WTC11 (cell line): ENCODE data around the gene PXYLP1.

Experiments used
- CTCF ChIP-seq: fragments of 200-600 bp; IDR thresholded peaks from 2 replicates; pipeline ENCODE4 v1.8.0; 2022; ENCODE audit warnings: antibody characterized with exemption
- MLX ChIP-seq: sonication (generic); formaldehyde crosslinking; IDR thresholded peaks from 2 replicates; pipeline ENCODE4 v1.8.1; 2023; ENCODE audit warnings: mild to moderate bottlenecking, missing genetic modification reagents, moderate library complexity
- NFYB ChIP-seq: sonication (generic); formaldehyde crosslinking; conservative IDR thresholded peaks from 2 replicates; pipeline ENCODE4 v1.8.0; 2022; ENCODE audit warnings: low read depth, missing genetic modification reagents
- NR2C2 ChIP-seq: sonication (generic); formaldehyde crosslinking; IDR thresholded peaks from 2 replicates; pipeline ENCODE4 v1.8.0; 2022; ENCODE audit warnings: mild to moderate bottlenecking, missing genetic modification reagents

GRCh38 chr3:141311496-141312353 is 80.1 kb downstream of the PXYLP1 start:
- peak; percentile 43 for TF ChIP-seq CTCF
- no peak for TF ChIP-seq NFYB (CRISPR knock-in tag)
- TF ChIP-seq NR2C2 (CRISPR knock-in tag), result no peak
- TF ChIP-seq MLX (CRISPR knock-in tag), result no peak
